HG02678 (cell line): ENCODE data around the gene MTCL1.

Source experiments
- ATAC-seq: cut with Tn5 transposase; IDR thresholded peaks from one replicate; pipeline ENCODE4 v1.9.1; 2021; ENCODE audit warnings: mild to moderate bottlenecking, moderate library complexity; ENCODE audit not compliant: unreplicated experiment

Gene MTCL1

GRCh38 chr18:8686611-8687010 is 18.7 kb upstream of the MTCL1 start:
- no peak for ATAC-seq

GRCh38 chr18:8688216-8688800 is 17.0 kb upstream of the MTCL1 start:
- no peak for ATAC-seq

GRCh38 chr18:8688816-8689215 is 16.5 kb upstream of the MTCL1 start:
- ATAC-seq, result no peak

GRCh38 chr18:8689517-8689916 is 15.8 kb upstream of the MTCL1 start:
- ATAC-seq, result no peak

DNA sequence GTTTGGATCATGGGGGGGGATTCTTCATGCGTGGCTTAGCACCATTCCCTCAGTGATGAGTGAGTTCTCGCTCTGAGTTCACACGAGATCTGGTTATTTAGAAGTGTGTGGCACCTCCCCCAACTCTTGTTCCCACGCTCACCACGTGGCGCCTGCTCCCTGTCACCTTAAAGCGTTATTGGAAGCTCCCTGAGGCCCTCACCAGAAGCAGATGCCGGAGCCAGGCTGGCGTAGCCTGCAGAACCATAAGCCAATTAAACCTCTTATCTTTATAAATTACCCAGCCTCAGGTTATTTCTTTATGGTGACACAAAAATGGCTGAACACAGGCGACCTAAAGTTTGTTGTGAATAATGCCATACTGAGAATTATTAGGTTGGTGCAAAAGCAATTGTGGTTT is 10.5 kb upstream of the MTCL1 start:
- no peak for ATAC-seq

DNA sequence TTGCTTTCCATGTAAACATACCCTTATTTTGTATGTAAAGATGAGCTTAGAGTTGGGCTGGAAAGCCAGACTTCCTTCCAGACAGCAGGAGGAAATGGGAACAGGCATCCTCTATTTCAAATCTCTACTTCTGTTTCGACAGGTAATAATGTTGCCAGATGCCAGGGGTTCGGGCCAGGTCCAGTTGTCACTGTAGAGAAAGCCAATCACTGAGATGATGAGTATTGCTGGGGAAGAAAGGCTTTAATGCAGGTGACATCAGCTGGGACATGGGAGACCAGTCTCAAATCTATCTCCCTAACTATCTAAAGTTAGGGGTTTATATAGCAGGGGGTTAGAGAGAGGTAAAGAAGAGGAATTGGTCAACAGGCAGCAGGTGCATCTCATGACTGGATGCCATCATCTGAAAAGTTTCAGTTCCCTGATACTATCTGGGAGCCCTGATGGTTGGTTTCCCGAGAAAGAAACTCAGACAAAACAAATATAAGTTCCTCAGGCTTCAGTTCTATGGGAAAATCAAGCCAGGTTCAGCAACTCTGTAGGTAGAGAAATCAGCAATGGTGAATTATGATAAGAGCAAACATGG is 9.3 kb upstream of the MTCL1 start:
- ATAC-seq, result peak; percentile 55

DNA sequence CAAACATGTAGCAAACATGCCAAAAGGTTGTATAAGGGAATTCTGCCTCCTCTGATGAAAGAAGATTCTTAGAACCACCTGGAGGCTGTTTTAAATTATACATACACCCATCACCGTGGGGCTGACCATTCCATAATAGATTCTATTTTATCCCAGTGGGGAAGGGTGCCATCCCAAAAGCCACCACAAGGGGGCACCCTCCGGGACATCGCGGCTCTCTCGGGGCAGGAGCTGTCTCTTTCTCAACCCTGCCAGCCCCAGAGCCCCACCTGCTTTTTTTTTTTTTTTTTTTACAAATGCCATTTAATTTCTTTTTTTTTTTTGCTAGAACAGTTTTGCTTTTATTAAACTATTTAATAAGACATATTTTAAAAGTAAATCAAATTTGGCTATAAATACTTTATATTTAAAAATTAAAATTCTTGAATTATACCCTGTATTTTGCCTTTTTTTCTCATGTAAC is 8.6 kb upstream of the MTCL1 start:
- peak; percentile 76 for ATAC-seq

GRCh38 chr18:8699126-8699525 is 6.2 kb upstream of the MTCL1 start:
- no peak for ATAC-seq

- no peak for ATAC-seq
Measured at GRCh38 chr18:8699948-8700347, 5.4 kb upstream of the MTCL1 start.

DNA sequence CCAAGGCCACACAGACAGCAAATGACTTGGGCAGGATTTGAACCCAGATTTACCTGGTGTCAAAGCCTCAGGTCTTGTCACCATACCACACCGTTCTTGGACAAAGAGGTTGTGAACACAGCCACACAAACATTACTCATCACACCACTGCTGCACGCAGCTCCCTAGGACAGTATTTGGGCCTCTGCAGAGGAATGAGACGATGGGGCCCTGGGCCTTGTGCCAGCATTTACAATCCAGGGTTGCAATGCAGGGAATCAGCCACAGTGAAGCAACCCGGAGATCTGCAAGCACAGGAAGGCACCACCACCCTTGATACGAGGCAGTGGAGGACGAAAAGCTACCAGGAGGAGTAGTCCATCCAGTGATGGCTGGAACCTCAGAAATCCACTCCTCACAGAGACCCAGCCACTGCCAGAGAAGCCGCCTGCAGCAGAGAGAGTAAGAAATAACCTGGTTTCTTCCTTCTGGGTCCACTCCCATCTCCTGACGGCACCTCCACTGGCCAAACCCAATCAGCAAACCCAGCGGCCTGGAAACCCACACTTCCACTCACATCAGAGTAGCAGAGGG is 3.7 kb upstream of the MTCL1 start:
- no peak for ATAC-seq

GRCh38 chr18:8702668-8703067 is 2.7 kb upstream of the MTCL1 start:
- no peak for ATAC-seq

DNA sequence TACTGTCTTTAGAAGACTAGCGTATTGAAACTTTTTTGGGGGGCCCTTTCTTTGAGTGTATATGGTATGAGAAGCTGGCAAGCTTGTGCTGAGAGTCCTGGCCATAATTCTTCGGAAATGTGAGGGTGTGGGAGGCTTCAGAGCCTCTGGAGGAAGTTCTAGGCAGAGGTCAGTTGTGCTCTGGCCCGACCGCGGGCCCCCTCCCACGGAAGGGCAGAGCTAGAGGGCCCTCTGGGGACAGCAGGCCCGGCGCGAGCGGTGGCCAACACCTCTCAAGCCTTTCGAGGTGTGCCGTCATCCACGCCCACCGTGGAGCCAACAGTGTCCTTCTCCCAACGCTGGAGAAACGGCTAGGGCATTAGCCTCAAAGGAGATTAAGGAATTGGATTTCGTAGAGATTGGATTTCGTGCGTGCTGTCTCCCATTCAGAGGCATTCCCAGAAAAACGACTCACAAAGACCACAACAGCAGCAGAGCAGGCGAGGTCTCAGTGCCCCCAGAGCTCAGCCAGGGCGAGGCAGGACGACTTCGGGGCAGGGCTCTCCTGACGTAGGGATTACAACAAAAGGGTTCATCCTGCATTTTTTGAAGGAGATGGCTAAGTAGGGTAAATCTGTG is 2.2 kb upstream of the MTCL1 start:
- no peak for ATAC-seq

GRCh38 chr18:8703781-8704301 is 1.5 kb upstream of the MTCL1 start:
- no peak for ATAC-seq

DNA sequence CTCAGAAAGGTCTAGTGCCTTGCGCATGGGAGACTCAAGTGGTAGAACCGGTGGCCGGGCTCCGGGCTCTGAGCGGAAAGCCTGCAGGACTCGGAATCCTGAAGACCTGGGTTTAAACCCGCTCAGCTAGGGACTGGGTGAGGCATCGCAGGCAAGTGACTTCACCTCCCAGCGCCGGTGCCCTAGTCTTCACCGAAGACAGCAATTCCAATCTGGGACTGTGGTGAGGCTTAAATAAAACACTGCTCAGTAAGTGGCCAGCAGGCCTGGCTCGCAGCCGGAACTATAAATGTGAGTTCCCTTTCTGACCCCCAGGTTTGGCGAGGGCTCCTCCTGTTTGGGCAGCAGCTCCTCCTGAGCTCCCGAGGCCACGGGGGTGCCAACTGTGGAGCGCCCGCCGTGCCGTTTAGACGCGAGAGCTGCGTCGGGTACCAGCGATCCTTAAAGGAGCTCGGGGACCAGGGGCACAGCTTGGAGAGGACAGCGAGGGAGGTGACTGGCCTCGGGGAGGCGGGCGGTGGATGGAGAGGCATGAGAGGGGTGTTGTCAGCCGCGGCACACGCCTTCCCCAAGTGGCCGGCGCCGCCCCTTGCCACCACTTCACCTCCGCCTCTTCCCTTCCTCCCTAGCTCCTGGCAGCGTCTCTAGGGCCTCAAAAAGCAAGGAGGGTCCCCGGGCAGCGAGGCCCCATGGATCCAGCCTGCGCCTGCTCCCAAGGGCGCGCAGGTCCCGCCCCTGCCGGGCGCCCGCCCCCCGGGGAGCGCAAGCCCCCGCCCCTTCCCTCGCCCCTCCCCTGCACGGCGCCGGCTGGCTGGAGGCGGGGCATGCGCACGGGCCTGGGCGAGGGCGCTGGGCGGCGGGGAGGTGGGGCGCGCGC is 757 bp upstream of the MTCL1 start:
- ATAC-seq, result peak; percentile 84

GRCh38 chr18:8705961-8706790 is 820 bp downstream of the MTCL1 start:
- no peak for ATAC-seq

DNA sequence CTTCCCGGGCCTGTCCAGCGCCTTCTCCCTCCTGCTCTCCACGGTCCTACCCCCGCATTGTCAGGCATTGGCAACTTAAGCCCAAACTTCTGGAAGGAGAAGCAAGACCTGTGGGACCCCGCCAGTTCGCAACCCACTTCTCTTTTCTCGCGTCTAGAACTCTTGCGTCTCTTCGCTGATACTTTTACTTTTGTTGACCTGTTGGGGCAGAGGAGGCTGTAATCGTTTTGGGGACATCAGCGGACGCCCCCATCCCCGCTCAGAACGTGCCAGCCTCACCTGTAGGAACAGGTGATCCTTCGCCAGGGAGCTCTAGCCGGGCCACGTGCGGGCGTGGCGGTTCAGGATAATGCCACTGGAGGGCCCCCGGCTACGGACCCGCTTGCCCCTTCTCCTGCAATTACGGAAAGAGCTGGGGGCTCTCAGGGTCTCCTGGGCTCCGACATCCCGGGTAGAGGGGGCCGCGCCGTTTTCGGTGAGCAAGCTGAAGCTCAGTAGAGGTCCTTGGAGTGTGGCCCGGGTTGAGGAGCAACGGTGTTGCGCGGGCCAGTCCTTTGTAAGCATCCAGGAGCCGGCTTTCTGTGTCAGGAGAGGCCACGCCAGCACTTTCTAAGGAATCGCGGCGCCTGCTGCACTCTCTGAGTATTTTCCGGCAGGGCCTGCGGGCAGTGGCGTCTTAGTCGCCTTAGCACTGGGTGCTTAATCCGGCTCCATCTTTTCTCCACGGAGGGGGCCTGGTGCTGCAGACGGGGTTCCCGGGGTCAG is 1.6 kb downstream of the MTCL1 start:
- ATAC-seq, result no peak

DNA sequence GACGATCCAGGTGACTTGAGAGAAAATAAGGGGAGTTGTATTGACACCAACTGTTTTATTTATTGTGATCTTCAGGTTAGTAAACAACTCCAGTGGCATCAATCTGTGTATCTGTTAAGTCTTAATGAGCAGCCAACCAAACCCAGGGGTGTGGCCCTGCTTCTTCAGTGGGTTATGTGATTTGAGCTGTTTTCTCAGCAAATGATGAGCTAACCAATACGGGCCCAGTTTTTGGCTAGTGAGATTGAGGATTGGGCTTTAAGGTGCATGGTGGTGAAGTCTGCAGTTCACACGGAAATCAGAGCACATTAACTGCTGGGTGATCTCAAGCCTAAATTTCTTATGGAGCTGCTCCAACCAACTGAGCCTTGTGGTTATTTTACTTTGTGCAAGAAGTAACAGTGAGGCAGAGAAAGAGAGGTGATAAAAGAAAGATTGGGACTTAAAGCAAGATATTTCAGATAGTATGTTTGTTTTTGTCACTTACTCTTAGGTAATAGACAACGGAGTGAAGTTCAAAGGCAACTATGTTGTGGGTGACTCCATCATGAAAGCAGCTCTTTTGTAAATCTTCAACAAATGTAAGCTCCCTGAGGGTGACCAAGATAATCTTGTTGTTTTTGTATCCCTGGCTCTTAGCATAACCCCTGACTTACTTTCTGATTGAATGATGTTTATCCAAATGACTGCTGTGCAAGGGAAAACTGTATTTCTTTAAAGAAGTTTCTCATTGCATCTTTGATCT is 2.4 kb downstream of the MTCL1 start:
- ATAC-seq, result no peak

DNA sequence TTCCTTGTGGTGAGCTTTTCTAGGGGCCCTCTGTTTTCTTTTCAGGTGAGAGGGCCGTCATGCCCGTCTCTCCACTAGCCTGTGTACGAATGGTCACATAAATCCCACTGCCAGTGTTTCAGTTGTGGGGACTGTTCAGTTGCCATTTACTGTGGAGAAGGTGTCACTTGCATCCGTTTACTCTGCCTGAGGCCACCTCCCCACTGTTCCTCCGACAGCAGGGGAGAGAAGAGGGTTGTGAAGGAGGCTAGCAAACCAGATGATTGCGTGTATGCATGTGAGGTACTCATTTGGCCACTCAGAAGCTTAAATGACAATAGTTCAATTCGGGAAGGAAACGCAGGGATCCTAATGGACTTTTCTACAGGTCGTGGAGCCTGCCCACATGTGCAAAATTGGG is 3.3 kb downstream of the MTCL1 start:
- no peak for ATAC-seq
